ENCODE results near the gene AKT1S1. TPM values are rescaled to one million over a fixed set of nuclear protein-coding genes. Genes with fewer than 3 reads are reported as not detected.
A peak's percentile ranks its signal among the peaks of the same experiment; 100 is the strongest.

The AKT1S1 gene
- total RNA-seq, 1 donor from 2014 or later = 116 TPM

DNA sequence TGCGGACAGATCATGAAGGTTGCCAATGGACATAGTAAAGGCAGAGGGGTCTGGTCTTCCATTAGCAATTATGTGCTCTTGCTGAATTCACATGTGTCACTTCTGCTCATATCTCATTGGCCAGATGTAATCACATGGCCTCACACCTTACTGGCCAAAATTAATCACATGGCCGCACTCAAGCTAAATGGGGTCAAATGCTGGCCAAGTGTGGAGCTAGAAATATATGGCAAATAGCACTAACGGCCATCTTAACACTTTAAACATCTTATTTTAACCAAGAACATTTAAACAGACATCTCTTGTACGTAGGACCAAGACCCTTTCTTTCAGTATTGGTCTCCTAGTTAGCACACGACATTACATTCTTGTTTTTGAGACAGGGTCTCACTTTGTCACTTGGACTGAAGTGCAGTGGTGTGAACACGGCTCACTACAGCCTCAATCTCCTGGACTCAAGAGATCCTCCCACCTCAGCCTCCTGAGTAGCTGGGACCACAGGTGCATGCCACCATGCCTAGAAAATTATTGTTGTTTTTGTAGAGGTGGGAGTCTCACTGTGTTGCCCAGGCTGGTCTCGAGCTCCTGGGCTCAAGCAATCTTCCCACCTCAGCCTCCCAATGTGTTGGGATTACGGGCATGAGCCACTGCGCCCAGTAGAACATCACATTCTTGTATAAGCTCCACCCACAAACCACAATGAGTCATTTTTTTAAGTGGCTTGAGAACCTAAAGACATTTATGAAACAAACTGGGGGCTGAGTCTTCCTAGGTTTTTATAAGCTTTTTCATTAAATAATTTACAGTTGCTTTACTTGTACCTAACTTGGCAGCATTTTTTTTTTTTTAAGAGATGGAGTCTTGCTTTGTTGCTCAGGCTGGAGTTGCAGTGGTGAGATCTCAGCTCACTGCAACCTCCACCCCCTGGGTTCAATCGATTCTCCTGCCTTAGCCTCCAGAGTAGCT is 29.1 kb downstream of the AKT1S1 start:
- H3K4me3 Mint-ChIP-seq (ENCODE audit: unreplicated experiment) = peak overlapping the region; percentile 64
- Histone ChIP-seq H3K79me2 (ENCODE audit: insufficient read depth, low read length) (peaks cover 23% of the 10 kb centered on the region), H3K4me2 (ENCODE audit: low read length) (peak overlapping the region; percentile 36), H2AFZ (ENCODE audit: low read depth, low read length) (no peak overlapping the region), H4K20me1 (ENCODE audit: insufficient read depth, low read length) (peaks cover 29% of the 10 kb centered on the region), H3K9ac (ENCODE audit: low read length) (no peak overlapping the region), H3K36me3 (ENCODE audit: insufficient read depth, low read length) (no peaks in the 10 kb centered on the region), H3K4me1 (ENCODE audit: insufficient read depth, low read length) (peaks cover 23% of the 10 kb centered on the region), H3K27me3 (ENCODE audit: insufficient read depth, low read length) (no peaks in the 10 kb centered on the region), H3K9me3 (ENCODE audit: insufficient read depth, low read depth, low read length) (no peaks in the 10 kb centered on the region), H3K27ac (ENCODE audit: low read depth, low read length) (peak overlapping the region; percentile 15), H3K4me3 (ENCODE audit: insufficient read depth, low read depth, low read length) (no peak overlapping the region)
- DNase-seq (ENCODE audit: low read depth) (peak; percentile 91), FAIRE-seq (no peak)
- H3K27ac Mint-ChIP-seq (ENCODE audit: unreplicated experiment) = peak overlapping the region; percentile 92
- peaks cover 13% of the 10 kb centered on the region for H3K9me3 Mint-ChIP-seq (ENCODE audit: unreplicated experiment)
- H3K4me1 Mint-ChIP-seq (ENCODE audit: low read depth, unreplicated experiment) = peaks cover 20% of the 10 kb centered on the region
- H3K36me3 Mint-ChIP-seq (ENCODE audit: low read depth, unreplicated experiment) = peaks cover 15% of the 10 kb centered on the region
- H3K27me3 Mint-ChIP-seq (ENCODE audit: low read depth, unreplicated experiment) = no peaks in the 10 kb centered on the region
- TF ChIP-seq, protein P1, sequence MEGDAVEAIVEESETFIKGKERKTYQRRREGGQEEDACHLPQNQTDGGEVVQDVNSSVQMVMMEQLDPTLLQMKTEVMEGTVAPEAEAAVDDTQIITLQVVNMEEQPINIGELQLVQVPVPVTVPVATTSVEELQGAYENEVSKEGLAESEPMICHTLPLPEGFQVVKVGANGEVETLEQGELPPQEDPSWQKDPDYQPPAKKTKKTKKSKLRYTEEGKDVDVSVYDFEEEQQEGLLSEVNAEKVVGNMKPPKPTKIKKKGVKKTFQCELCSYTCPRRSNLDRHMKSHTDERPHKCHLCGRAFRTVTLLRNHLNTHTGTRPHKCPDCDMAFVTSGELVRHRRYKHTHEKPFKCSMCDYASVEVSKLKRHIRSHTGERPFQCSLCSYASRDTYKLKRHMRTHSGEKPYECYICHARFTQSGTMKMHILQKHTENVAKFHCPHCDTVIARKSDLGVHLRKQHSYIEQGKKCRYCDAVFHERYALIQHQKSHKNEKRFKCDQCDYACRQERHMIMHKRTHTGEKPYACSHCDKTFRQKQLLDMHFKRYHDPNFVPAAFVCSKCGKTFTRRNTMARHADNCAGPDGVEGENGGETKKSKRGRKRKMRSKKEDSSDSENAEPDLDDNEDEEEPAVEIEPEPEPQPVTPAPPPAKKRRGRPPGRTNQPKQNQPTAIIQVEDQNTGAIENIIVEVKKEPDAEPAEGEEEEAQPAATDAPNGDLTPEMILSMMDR (IDR thresholded peaks at IDR 0.05; ENCODE audit: insufficient read depth, low read depth, low read length) = no peak
- TF ChIP-seq EZH2 (IDR thresholded peaks at IDR 0.05; ENCODE audit: insufficient read depth, low read length) = no peak

DNA sequence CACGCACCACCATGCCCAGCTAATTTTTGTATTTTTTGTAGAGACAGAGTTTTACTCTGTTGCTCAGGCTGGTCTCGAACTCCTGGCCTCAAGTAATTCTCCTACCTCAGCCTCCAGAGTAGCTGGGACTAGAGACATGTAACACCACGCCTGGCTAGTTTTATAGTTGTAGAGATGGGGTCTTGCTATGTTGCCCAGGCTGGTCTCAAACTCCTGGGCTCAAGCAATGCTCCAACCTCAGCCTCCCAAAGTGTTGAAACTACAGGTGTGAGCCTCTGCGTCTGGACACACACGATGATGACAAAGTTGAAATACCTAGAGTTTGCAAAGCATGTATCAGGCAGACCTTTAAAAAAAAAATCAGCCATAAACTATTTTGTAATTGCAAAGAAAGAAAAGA is 30.7 kb downstream of the AKT1S1 start:
- H3K4me1 ChIP-seq (ENCODE audit: insufficient read depth, low read length) = peaks cover 11% of the 10 kb centered on the region
- no peak overlapping the region for H3K4me3 ChIP-seq (ENCODE audit: insufficient read depth, low read depth, low read length)
- no peak for TF ChIP-seq EZH2 (IDR thresholded peaks at IDR 0.05; ENCODE audit: insufficient read depth, low read length)
- TF ChIP-seq, protein P1 (IDR thresholded peaks at IDR 0.05; ENCODE audit: insufficient read depth, low read depth, low read length) = no peak
- Mint-ChIP-seq H3K4me1 (ENCODE audit: low read depth, unreplicated experiment) (peaks cover 14% of the 10 kb centered on the region), H3K36me3 (ENCODE audit: low read depth, unreplicated experiment) (peaks cover 15% of the 10 kb centered on the region), H3K27ac (ENCODE audit: unreplicated experiment) (no peak overlapping the region), H3K4me3 (ENCODE audit: unreplicated experiment) (no peak overlapping the region), H3K27me3 (ENCODE audit: low read depth, unreplicated experiment) (no peaks in the 10 kb centered on the region), H3K9me3 (ENCODE audit: unreplicated experiment) (peaks cover 10% of the 10 kb centered on the region)
- H3K36me3 ChIP-seq (ENCODE audit: insufficient read depth, low read length) = no peaks in the 10 kb centered on the region
- H3K9me3 ChIP-seq (ENCODE audit: insufficient read depth, low read depth, low read length) = no peaks in the 10 kb centered on the region
- no peak overlapping the region for H3K27ac ChIP-seq (ENCODE audit: low read depth, low read length)
- no peak overlapping the region for H3K9ac ChIP-seq (ENCODE audit: low read length)
- no peaks in the 10 kb centered on the region for H3K27me3 ChIP-seq (ENCODE audit: insufficient read depth, low read length)
- no peak overlapping the region for H3K4me2 ChIP-seq (ENCODE audit: low read length)
- H3K79me2 ChIP-seq (ENCODE audit: insufficient read depth, low read length) = peaks cover 9% of the 10 kb centered on the region
- DNase-seq (ENCODE audit: low read depth) = no peak
- H2AFZ ChIP-seq (ENCODE audit: low read depth, low read length) = no peak overlapping the region
- FAIRE-seq = no peak
- H4K20me1 ChIP-seq (ENCODE audit: insufficient read depth, low read length) = peaks cover 16% of the 10 kb centered on the region

DNA sequence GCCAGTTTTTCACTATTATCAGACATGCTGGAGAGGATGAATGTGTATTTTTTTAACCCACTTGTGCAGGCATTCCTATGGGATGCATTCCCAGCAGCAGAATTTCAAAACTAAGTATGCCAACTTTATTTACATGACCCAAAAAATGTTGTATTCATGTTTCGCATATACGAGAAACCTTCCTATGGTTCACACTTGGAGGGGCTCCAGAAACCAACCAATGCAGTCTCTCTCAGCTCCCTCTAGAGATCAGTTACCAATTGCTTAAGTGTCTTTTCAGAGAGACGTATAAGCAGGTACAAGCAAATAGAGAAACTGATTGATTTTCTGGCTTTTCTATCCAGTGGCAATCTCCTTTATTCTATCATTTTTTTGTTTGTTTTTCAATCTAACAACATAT is 31.7 kb downstream of the AKT1S1 start:
- Mint-ChIP-seq H3K27ac (ENCODE audit: unreplicated experiment) (no peak overlapping the region), H3K4me3 (ENCODE audit: unreplicated experiment) (no peak overlapping the region), H3K36me3 (ENCODE audit: low read depth, unreplicated experiment) (peaks cover 19% of the 10 kb centered on the region), H3K4me1 (ENCODE audit: low read depth, unreplicated experiment) (peaks cover 18% of the 10 kb centered on the region), H3K27me3 (ENCODE audit: low read depth, unreplicated experiment) (no peaks in the 10 kb centered on the region), H3K9me3 (ENCODE audit: unreplicated experiment) (peaks cover 10% of the 10 kb centered on the region)
- no peaks in the 10 kb centered on the region for H3K27me3 ChIP-seq (ENCODE audit: insufficient read depth, low read length)
- H4K20me1 ChIP-seq (ENCODE audit: insufficient read depth, low read length) = peaks cover 16% of the 10 kb centered on the region
- no peak overlapping the region for H3K27ac ChIP-seq (ENCODE audit: low read depth, low read length)
- H2AFZ ChIP-seq (ENCODE audit: low read depth, low read length) = no peak overlapping the region
- peaks cover 9% of the 10 kb centered on the region for H3K79me2 ChIP-seq (ENCODE audit: insufficient read depth, low read length)
- no peaks in the 10 kb centered on the region for H3K36me3 ChIP-seq (ENCODE audit: insufficient read depth, low read length)
- H3K4me1 ChIP-seq (ENCODE audit: insufficient read depth, low read length) = peaks cover 11% of the 10 kb centered on the region
- no peak overlapping the region for H3K9ac ChIP-seq (ENCODE audit: low read length)
- H3K4me3 ChIP-seq (ENCODE audit: insufficient read depth, low read depth, low read length) = no peak overlapping the region
- no peak for FAIRE-seq
- no peak for DNase-seq (ENCODE audit: low read depth)
- H3K9me3 ChIP-seq (ENCODE audit: insufficient read depth, low read depth, low read length) = no peaks in the 10 kb centered on the region
- TF ChIP-seq EZH2 (IDR thresholded peaks at IDR 0.05; ENCODE audit: insufficient read depth, low read length) = no peak
- TF ChIP-seq, protein P1 (IDR thresholded peaks at IDR 0.05; ENCODE audit: insufficient read depth, low read depth, low read length) = no peak
- no peak overlapping the region for H3K4me2 ChIP-seq (ENCODE audit: low read length)
